ENCODE results near the gene OR4C6. TPM values are rescaled to one million over a fixed set of nuclear protein-coding genes. Genes with fewer than 3 reads are reported as not detected.

OR4C6 gene
- total RNA-seq, 1 experiment from 2014 or later: not detected

- DNase-seq (ENCODE audit: low spot score): no peak
- CTCF ChIA-PET: no interaction called here
- no peak within 1 kb of the TSS for H3K27ac ChIP-seq (ENCODE audit: low read depth, low read length, poor library complexity, severe bottlenecking)
- no peak for TF ChIP-seq CTCF (conservative IDR thresholded peaks at IDR 0.05; ENCODE audit: low read depth, low read length)
- no peak for TF ChIP-seq EZH2 (IDR thresholded peaks at IDR 0.05; ENCODE audit: borderline replicate concordance, low read depth, low read length, poor library complexity, severe bottlenecking)
- H3K36me3 ChIP-seq (ENCODE audit: insufficient read depth, low read length, poor library complexity, severe bottlenecking): no peaks in the 10 kb centered on the region
- BruUV-seq (replicated peaks): no TSS peak
- no peaks in the 10 kb centered on the region for H3K27me3 ChIP-seq (replicated peaks; ENCODE audit: insufficient read depth, low read depth, low read length, poor library complexity)
- no peaks in the 10 kb centered on the region for H3K9me3 ChIP-seq (ENCODE audit: low read depth, low read length, poor library complexity, severe bottlenecking)
- H3K4me1 ChIP-seq (ENCODE audit: insufficient read depth, low read length, poor library complexity, severe bottlenecking): no peaks in the 10 kb centered on the region
- POLR2A ChIA-PET (ENCODE audit: low non-redundant PET): no interaction called here
- intact Hi-C loops (cut with micrococcal nuclease; ENCODE audit: unreplicated experiment): no loop called here
- no peak within 1 kb of the TSS for H3K4me3 ChIP-seq (ENCODE audit: low read depth, low read length, poor library complexity, severe bottlenecking)
These were observed 14.0 kb upstream of the OR4C6 start, which contains the start of gene OR4S2 for GRCh38 chr11:55648027-55648426. Gene OR4S2, plus strand, starts transcription at chr11:55648327. Its CDS starts 2,577 bp downstream, at chr11:55650904.

DNA sequence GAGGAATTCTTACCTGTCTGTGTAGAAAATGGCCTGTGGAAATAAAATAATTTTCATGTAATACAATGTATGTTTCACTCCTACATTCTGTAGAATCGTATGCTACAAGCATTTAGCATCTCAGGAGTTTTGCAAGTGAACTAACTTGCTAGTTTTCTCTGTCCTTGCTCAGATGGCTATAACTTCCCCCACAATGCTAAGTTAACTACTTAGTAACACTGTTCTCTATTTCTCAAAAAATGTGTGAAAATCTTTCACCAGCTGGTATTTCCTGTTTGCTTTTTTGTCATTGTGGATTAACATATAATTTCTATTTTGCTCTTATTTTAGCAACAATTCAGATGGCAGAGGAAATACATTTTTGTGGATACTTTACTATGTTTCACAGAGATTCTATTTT, 9.4 kb upstream of the OR4C6 start:
- H3K9me3 ChIP-seq (ENCODE audit: low read depth, low read length, poor library complexity, severe bottlenecking): no peaks in the 10 kb centered on the region

DNA sequence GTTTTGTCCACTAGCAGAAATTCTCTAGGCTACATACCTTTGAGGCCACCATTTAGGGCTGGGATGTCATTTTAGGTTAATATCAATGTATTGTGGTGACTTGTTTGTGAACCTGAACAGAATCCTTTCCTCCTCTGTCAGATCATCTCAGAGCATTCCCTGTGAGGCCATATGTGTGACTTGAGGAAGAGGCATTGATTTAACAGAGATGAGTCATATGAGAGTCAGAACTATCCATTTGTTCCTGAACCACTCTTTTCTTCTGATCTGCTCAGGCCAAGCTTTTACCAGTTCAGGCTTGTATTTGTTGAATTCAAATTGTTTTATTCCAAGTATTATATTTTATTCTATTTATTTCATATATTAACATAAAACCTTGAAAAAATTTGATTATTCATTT, 6.9 kb upstream of the OR4C6 start:
- intact Hi-C loops (cut with micrococcal nuclease; ENCODE audit: unreplicated experiment): no loop called here
- Histone ChIP-seq H3K27me3 (replicated peaks; ENCODE audit: insufficient read depth, low read depth, low read length, poor library complexity) (no peaks in the 10 kb centered on the region), H3K4me1 (ENCODE audit: insufficient read depth, low read length, poor library complexity, severe bottlenecking) (no peaks in the 10 kb centered on the region), H3K27ac (ENCODE audit: low read depth, low read length, poor library complexity, severe bottlenecking) (no peak overlapping the region), H3K4me3 (ENCODE audit: low read depth, low read length, poor library complexity, severe bottlenecking) (no peak overlapping the region), H3K36me3 (ENCODE audit: insufficient read depth, low read length, poor library complexity, severe bottlenecking) (no peaks in the 10 kb centered on the region), H3K9me3 (ENCODE audit: low read depth, low read length, poor library complexity, severe bottlenecking) (no peaks in the 10 kb centered on the region)
- CTCF ChIA-PET: no interaction called here
- no peak for DNase-seq (ENCODE audit: low spot score)
- POLR2A ChIA-PET (ENCODE audit: low non-redundant PET): no interaction called here
- no TSS peak for BruUV-seq (replicated peaks)
- no peak for TF ChIP-seq CTCF (conservative IDR thresholded peaks at IDR 0.05; ENCODE audit: low read depth, low read length)
- TF ChIP-seq EZH2 (IDR thresholded peaks at IDR 0.05; ENCODE audit: borderline replicate concordance, low read depth, low read length, poor library complexity, severe bottlenecking): no peak

More for the DNA sequence above, 9.4 kb upstream of the OR4C6 start:
- Histone ChIP-seq H3K36me3 (ENCODE audit: insufficient read depth, low read length, poor library complexity, severe bottlenecking) (no peaks in the 10 kb centered on the region), H3K4me1 (ENCODE audit: insufficient read depth, low read length, poor library complexity, severe bottlenecking) (no peaks in the 10 kb centered on the region), H3K27ac (ENCODE audit: low read depth, low read length, poor library complexity, severe bottlenecking) (no peak overlapping the region), H3K4me3 (ENCODE audit: low read depth, low read length, poor library complexity, severe bottlenecking) (no peak overlapping the region), H3K27me3 (replicated peaks; ENCODE audit: insufficient read depth, low read depth, low read length, poor library complexity) (no peaks in the 10 kb centered on the region)
- BruUV-seq (replicated peaks): no TSS peak
- intact Hi-C loops (cut with micrococcal nuclease; ENCODE audit: unreplicated experiment): no loop called here
- TF ChIP-seq CTCF (conservative IDR thresholded peaks at IDR 0.05; ENCODE audit: low read depth, low read length) (no peak), EZH2 (IDR thresholded peaks at IDR 0.05; ENCODE audit: borderline replicate concordance, low read depth, low read length, poor library complexity, severe bottlenecking) (no peak)
- POLR2A ChIA-PET (ENCODE audit: low non-redundant PET): no interaction called here
- DNase-seq (ENCODE audit: low spot score): no peak
- CTCF ChIA-PET: no interaction called here
